ENCODE results near the gene SOSTDC1.
"Not testable (repeated sequence)": the region's sequence is repeated elsewhere in the genome, so short reads cannot be mapped to it uniquely, and the experiment has no call there.

SOSTDC1 gene, protein sequence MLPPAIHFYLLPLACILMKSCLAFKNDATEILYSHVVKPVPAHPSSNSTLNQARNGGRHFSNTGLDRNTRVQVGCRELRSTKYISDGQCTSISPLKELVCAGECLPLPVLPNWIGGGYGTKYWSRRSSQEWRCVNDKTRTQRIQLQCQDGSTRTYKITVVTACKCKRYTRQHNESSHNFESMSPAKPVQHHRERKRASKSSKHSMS

GRCh38 chr7:16465469-16466361 is at the start of gene SOSTDC1:
Gene SOSTDC1 (minus strand): TSS chr7:16465738. CDS start chr7:16465668, 70 bp downstream.
- peaks cover 41% of the 10 kb centered on the region for H3K4me1 ChIP-seq (ENCODE audit: control insufficient read depth, insufficient read depth, low read length)
- H3K9me3 ChIP-seq (ENCODE audit: control insufficient read depth, insufficient read depth, low read length), result no peaks in the 10 kb centered on the region
- H3K27me3 ChIP-seq (ENCODE audit: control insufficient read depth, insufficient read depth, low read length), result no peaks in the 10 kb centered on the region
- H3K9ac ChIP-seq (ENCODE audit: low read depth, low read length), result no peak within 1 kb of the TSS
- no peaks in the 10 kb centered on the region for H3K36me3 ChIP-seq (ENCODE audit: control insufficient read depth, insufficient read depth, low read length)
- H3K4me3 ChIP-seq (ENCODE audit: low read depth, low read length), result peak within 1 kb of the TSS; percentile 29; the same call in 1 of the 2 replicates
- peak within 1 kb of the TSS; percentile 11 for H3K27ac ChIP-seq (ENCODE audit: low read depth, low read length)

DNA sequence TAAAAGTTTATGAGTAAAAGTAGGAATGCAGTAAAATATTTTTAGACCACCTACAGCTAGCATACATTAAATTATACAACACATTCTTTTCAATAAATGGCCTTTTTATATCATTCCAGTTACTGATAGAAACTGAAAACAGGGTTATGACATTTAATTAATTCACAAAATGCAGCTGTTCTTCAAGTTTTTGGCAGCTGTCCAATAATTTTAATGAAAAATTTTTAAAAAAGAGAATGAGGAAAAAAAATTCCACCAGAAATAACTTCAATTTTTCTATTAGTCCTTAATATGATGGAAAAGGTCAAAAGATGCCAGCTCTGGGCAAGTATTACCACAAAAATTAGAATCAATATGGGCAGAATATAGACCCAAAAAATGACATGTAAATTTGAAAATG is 49.2 kb upstream of the SOSTDC1 start:
- Histone ChIP-seq H3K36me3 (ENCODE audit: control insufficient read depth, insufficient read depth, low read length) (no peaks in the 10 kb centered on the region), H3K9ac (ENCODE audit: low read depth, low read length) (no peak overlapping the region), H3K27me3 (ENCODE audit: control insufficient read depth, insufficient read depth, low read length) (no peaks in the 10 kb centered on the region), H3K9me3 (ENCODE audit: control insufficient read depth, insufficient read depth, low read length) (no peaks in the 10 kb centered on the region), H3K27ac (ENCODE audit: low read depth, low read length) (no peak overlapping the region), H3K4me3 (ENCODE audit: low read depth, low read length) (no peak overlapping the region), H3K4me1 (ENCODE audit: control insufficient read depth, insufficient read depth, low read length) (peaks cover 5% of the 10 kb centered on the region)

GRCh38 chr7:16514271-16514670 is 48.7 kb upstream of the SOSTDC1 start:
- Histone ChIP-seq H3K27me3 (ENCODE audit: control insufficient read depth, insufficient read depth, low read length) (no peaks in the 10 kb centered on the region), H3K27ac (ENCODE audit: low read depth, low read length) (no peak overlapping the region), H3K9me3 (ENCODE audit: control insufficient read depth, insufficient read depth, low read length) (no peaks in the 10 kb centered on the region), H3K36me3 (ENCODE audit: control insufficient read depth, insufficient read depth, low read length) (no peaks in the 10 kb centered on the region), H3K9ac (ENCODE audit: low read depth, low read length) (no peak overlapping the region), H3K4me1 (ENCODE audit: control insufficient read depth, insufficient read depth, low read length) (peaks cover 5% of the 10 kb centered on the region), H3K4me3 (ENCODE audit: low read depth, low read length) (no peak overlapping the region)

DNA sequence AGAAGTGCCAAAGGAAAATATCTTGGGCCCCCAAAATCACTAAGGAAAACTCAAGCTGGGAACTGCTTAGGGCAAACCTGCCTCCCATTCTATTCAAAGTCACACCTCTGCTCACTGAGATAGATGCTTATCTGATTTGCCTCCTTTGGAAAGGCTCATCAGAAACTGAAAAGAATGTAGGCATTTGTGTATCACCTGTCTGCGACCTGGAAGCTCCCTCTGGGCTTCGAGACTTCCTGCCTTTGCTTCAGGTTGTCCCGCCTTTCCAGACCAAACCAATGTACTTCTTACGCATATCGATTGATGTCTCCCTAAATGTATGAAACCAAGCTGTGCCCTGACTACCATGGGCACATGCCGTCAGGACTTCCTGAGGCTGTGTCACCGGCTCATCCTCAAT is 46.6 kb upstream of the SOSTDC1 start:
- Histone ChIP-seq H3K4me1 (ENCODE audit: control insufficient read depth, insufficient read depth, low read length) (peaks cover 5% of the 10 kb centered on the region), H3K9ac (ENCODE audit: low read depth, low read length) (no peak overlapping the region), H3K9me3 (ENCODE audit: control insufficient read depth, insufficient read depth, low read length) (no peaks in the 10 kb centered on the region), H3K4me3 (ENCODE audit: low read depth, low read length) (no peak overlapping the region), H3K36me3 (ENCODE audit: control insufficient read depth, insufficient read depth, low read length) (no peaks in the 10 kb centered on the region), H3K27me3 (ENCODE audit: control insufficient read depth, insufficient read depth, low read length) (no peaks in the 10 kb centered on the region), H3K27ac (ENCODE audit: low read depth, low read length) (no peak overlapping the region)

GRCh38 chr7:16511314-16511713 is 45.8 kb upstream of the SOSTDC1 start:
- Histone ChIP-seq H3K36me3 (ENCODE audit: control insufficient read depth, insufficient read depth, low read length) (no peaks in the 10 kb centered on the region), H3K4me1 (ENCODE audit: control insufficient read depth, insufficient read depth, low read length) (peaks cover 5% of the 10 kb centered on the region), H3K27ac (ENCODE audit: low read depth, low read length) (no peak overlapping the region), H3K4me3 (ENCODE audit: low read depth, low read length) (no peak overlapping the region), H3K9me3 (ENCODE audit: control insufficient read depth, insufficient read depth, low read length) (no peaks in the 10 kb centered on the region), H3K9ac (ENCODE audit: low read depth, low read length) (no peak overlapping the region), H3K27me3 (ENCODE audit: control insufficient read depth, insufficient read depth, low read length) (no peaks in the 10 kb centered on the region)

- H3K9ac ChIP-seq (ENCODE audit: low read depth, low read length), result no peak overlapping the region
- H3K4me3 ChIP-seq (ENCODE audit: low read depth, low read length), result no peak overlapping the region
- H3K27ac ChIP-seq (ENCODE audit: low read depth, low read length), result no peak overlapping the region
- H3K9me3 ChIP-seq (ENCODE audit: control insufficient read depth, insufficient read depth, low read length), result no peaks in the 10 kb centered on the region
- no peaks in the 10 kb centered on the region for H3K36me3 ChIP-seq (ENCODE audit: control insufficient read depth, insufficient read depth, low read length)
- peaks cover 5% of the 10 kb centered on the region for H3K4me1 ChIP-seq (ENCODE audit: control insufficient read depth, insufficient read depth, low read length)
- no peaks in the 10 kb centered on the region for H3K27me3 ChIP-seq (ENCODE audit: control insufficient read depth, insufficient read depth, low read length)
Observed at GRCh38 chr7:16509829-16510228, 44.3 kb upstream of the SOSTDC1 start.

- H3K36me3 ChIP-seq (ENCODE audit: control insufficient read depth, insufficient read depth, low read length); H3K4me1 ChIP-seq (ENCODE audit: control insufficient read depth, insufficient read depth, low read length); H3K9ac ChIP-seq (ENCODE audit: low read depth, low read length); H3K27ac ChIP-seq (ENCODE audit: low read depth, low read length); H3K27me3 ChIP-seq (ENCODE audit: control insufficient read depth, insufficient read depth, low read length); H3K4me3 ChIP-seq (ENCODE audit: low read depth, low read length); H3K9me3 ChIP-seq (ENCODE audit: control insufficient read depth, insufficient read depth, low read length): not testable (repeated sequence)
Observed at GRCh38 chr7:16506422-16506821, 40.9 kb upstream of the SOSTDC1 start.

DNA sequence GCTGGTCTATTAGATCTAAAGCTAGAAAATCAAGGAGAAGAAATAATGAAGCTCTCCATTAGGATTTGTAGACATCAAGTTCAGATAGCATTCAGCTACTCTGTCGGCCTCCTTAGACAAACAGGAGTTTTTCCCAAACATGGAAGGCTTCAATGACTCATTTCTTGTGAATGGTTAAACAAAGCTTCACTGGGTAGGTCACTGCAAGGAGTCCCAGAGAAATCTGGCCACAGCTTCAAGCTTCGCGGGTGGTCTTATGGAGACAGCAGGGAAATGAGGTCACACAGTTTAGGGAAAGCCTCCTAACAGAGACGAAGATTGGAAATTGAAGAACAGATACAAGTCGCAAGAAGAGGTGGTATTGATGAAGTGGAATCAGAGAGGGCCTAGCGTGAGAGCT is 38.5 kb upstream of the SOSTDC1 start:
- H3K36me3 ChIP-seq (ENCODE audit: control insufficient read depth, insufficient read depth, low read length), result no peaks in the 10 kb centered on the region
- H3K9ac ChIP-seq (ENCODE audit: low read depth, low read length), result no peak overlapping the region
- H3K9me3 ChIP-seq (ENCODE audit: control insufficient read depth, insufficient read depth, low read length), result no peaks in the 10 kb centered on the region
- no peak overlapping the region for H3K4me3 ChIP-seq (ENCODE audit: low read depth, low read length)
- no peaks in the 10 kb centered on the region for H3K4me1 ChIP-seq (ENCODE audit: control insufficient read depth, insufficient read depth, low read length)
- H3K27me3 ChIP-seq (ENCODE audit: control insufficient read depth, insufficient read depth, low read length), result no peaks in the 10 kb centered on the region
- no peak overlapping the region for H3K27ac ChIP-seq (ENCODE audit: low read depth, low read length)

DNA sequence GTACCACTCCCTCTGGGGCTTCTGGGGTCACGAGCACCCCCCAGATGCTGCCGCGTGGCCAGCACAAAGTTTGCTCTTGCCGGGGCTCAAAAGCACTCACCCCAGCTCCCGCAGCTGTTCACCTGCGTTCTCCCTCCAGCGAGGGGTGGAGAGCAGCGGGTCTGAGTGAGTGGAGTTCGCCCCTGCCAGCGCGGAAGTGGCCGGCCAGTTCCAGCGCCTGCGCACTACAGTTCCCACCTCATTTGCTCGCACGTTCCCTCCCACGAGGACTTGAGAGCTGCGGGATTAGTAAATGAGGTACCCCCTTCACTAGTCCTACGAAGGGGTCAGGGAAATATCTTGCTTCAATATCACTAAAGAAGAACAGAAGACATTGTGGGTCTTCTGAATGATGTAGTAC is 36.8 kb upstream of the SOSTDC1 start:
- Histone ChIP-seq H3K27ac (ENCODE audit: low read depth, low read length) (no peak overlapping the region), H3K27me3 (ENCODE audit: control insufficient read depth, insufficient read depth, low read length) (no peaks in the 10 kb centered on the region), H3K9ac (ENCODE audit: low read depth, low read length) (no peak overlapping the region), H3K4me3 (ENCODE audit: low read depth, low read length) (no peak overlapping the region), H3K4me1 (ENCODE audit: control insufficient read depth, insufficient read depth, low read length) (no peaks in the 10 kb centered on the region), H3K36me3 (ENCODE audit: control insufficient read depth, insufficient read depth, low read length) (no peaks in the 10 kb centered on the region), H3K9me3 (ENCODE audit: control insufficient read depth, insufficient read depth, low read length) (no peaks in the 10 kb centered on the region)

- no peaks in the 10 kb centered on the region for H3K4me1 ChIP-seq (ENCODE audit: control insufficient read depth, insufficient read depth, low read length)
Observed at GRCh38 chr7:16498122-16498521, 32.6 kb upstream of the SOSTDC1 start.

DNA sequence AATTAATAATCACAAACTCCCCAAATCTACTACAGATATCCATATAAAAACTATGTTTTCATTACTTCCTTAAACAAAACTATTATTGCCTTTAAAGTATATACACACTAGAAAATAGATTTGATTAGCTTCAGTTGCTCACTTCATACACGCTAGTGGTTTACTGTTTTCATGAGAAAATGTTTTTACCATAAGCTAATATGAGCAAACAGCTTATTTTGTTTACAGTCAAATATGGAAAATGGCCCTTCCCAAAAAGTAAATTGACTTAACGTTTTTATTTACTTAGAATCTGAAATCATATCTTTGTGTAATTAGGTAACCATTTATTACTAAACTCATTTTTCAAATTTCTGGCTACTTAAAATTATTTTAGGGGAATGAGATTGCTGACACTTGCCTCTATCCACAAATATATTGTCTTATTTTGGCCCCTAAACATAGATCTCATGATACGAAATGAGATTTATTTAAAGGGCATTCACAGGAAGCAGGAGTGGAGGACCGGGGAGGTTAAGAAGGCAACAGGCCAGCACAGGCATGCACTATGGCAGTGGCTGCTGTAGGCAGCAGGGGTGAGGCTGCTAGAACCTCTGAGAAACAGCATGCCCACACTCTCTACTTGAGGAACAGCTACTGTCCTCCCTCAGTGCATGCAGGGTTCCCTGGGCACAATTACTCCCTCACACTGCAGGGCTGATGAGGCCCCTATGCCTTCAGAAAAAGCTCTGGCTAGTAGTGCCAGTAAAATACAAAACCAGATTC is 29.6 kb upstream of the SOSTDC1 start:
- Histone ChIP-seq H3K27me3 (ENCODE audit: control insufficient read depth, insufficient read depth, low read length) (no peaks in the 10 kb centered on the region), H3K36me3 (ENCODE audit: control insufficient read depth, insufficient read depth, low read length) (no peaks in the 10 kb centered on the region), H3K27ac (ENCODE audit: low read depth, low read length) (no peak overlapping the region), H3K9me3 (ENCODE audit: control insufficient read depth, insufficient read depth, low read length) (no peaks in the 10 kb centered on the region), H3K4me1 (ENCODE audit: control insufficient read depth, insufficient read depth, low read length) (no peaks in the 10 kb centered on the region), H3K9ac (ENCODE audit: low read depth, low read length) (no peak overlapping the region), H3K4me3 (ENCODE audit: low read depth, low read length) (no peak overlapping the region)

More at GRCh38 chr7:16498122-16498521, 32.6 kb upstream of the SOSTDC1 start:
- H3K27ac ChIP-seq (ENCODE audit: low read depth, low read length), result no peak overlapping the region
- no peaks in the 10 kb centered on the region for H3K27me3 ChIP-seq (ENCODE audit: control insufficient read depth, insufficient read depth, low read length)
- no peak overlapping the region for H3K9ac ChIP-seq (ENCODE audit: low read depth, low read length)
- H3K4me3 ChIP-seq (ENCODE audit: low read depth, low read length), result no peak overlapping the region
- H3K36me3 ChIP-seq (ENCODE audit: control insufficient read depth, insufficient read depth, low read length), result no peaks in the 10 kb centered on the region
- H3K9me3 ChIP-seq (ENCODE audit: control insufficient read depth, insufficient read depth, low read length), result no peaks in the 10 kb centered on the region
